GM23248 (cell line): Measurements from ENCODE around the gene TTYH1. TPM values are rescaled to one million over a fixed set of nuclear protein-coding genes. Genes with fewer than 3 reads are reported as not detected.

Experiments
- DNase-seq: peaks from one replicate; pipeline ENCODE4 v3.0.0-alpha.2; 2015
- H2AFZ ChIP-seq: fragments of 200-600 bp; sonication (generic); 2 replicates; pipeline ENCODE4 v1.6.1; 2016; ENCODE audit warnings: antibody characterized with exemption
- H3F3A ChIP-seq: fragments of 200-600 bp; sonication (generic); 2 replicates; pipeline ENCODE4 v1.6.1; 2016; ENCODE audit warnings: mild to moderate bottlenecking, antibody characterized with exemption, mixed run types; ENCODE audit not compliant: insufficient read depth
- H3K27ac ChIP-seq: fragments of 200-600 bp; sonication (generic); 2 replicates; pipeline ENCODE4 v1.5.1; 2016; ENCODE audit warnings: mild to moderate bottlenecking
- H3K27me3 ChIP-seq: fragments of 200-600 bp; sonication (generic); replicated peaks from 2 replicates; pipeline ENCODE4 v1.6.1; 2016; ENCODE audit warnings: mild to moderate bottlenecking; ENCODE audit not compliant: insufficient read depth
- H3K36me3 ChIP-seq: fragments of 200-600 bp; sonication (generic); 2 replicates; pipeline ENCODE4 v1.6.1; 2016; ENCODE audit warnings: low read depth, mild to moderate bottlenecking
- H3K4me1 ChIP-seq: fragments of 200-600 bp; sonication (generic); 2 replicates; pipeline ENCODE4 v1.6.1; 2016; ENCODE audit warnings: mild to moderate bottlenecking; ENCODE audit not compliant: insufficient read depth
- H3K4me2 ChIP-seq: fragments of 200-600 bp; sonication (generic); one replicate; pipeline ENCODE4 v1.6.1; 2016; ENCODE audit warnings: mild to moderate bottlenecking; ENCODE audit not compliant: unreplicated experiment
- H3K4me3 ChIP-seq: fragments of 200-600 bp; sonication (generic); 2 replicates; pipeline ENCODE4 v1.5.1; 2016; ENCODE audit warnings: mild to moderate bottlenecking
- H3K79me2 ChIP-seq: fragments of 200-600 bp; sonication (generic); 2 replicates; pipeline ENCODE4 v1.6.1; 2016; ENCODE audit warnings: mild to moderate bottlenecking; ENCODE audit not compliant: insufficient read depth
- H3K9ac ChIP-seq: fragments of 200-600 bp; sonication (generic); 2 replicates; pipeline ENCODE4 v1.6.1; 2016; ENCODE audit warnings: mild to moderate bottlenecking
- H3K9me2 ChIP-seq: fragments of 200-600 bp; sonication (generic); 2 replicates; pipeline ENCODE4 v1.6.1; 2016; ENCODE audit warnings: mixed run types, mild to moderate bottlenecking, moderate library complexity; ENCODE audit not compliant: insufficient read depth
- H3K9me3 ChIP-seq: fragments of 200-600 bp; sonication (generic); one replicate; pipeline ENCODE4 v1.6.1; 2017; ENCODE audit warnings: low read depth
- H4K20me1 ChIP-seq: fragments of 200-600 bp; sonication (generic); 2 replicates; pipeline ENCODE4 v1.6.0; 2016; ENCODE audit not compliant: insufficient read depth
- EZH2 ChIP-seq: fragments of 200-600 bp; sonication (generic); IDR thresholded peaks from 2 replicates; pipeline ENCODE4 v1.6.1; 2018; ENCODE audit warnings: antibody characterized with exemption, mild to moderate bottlenecking; ENCODE audit not compliant: insufficient read depth, poor library complexity, severe bottlenecking
- EZH2phosphoT487 ChIP-seq: fragments of 200-600 bp; sonication (generic); IDR thresholded peaks from 2 replicates; pipeline ENCODE4 v1.6.1; 2018; ENCODE audit warnings: antibody characterized with exemption, moderate library complexity, mild to moderate bottlenecking, low read depth; ENCODE audit not compliant: insufficient read depth
- WGBS, 2 experiments: methylation state at CpG; one replicate each; pipeline ENCODE4 v1.1.6; 2015 to 2017; ENCODE audit warnings: low lambda C conversion rate in 2 of 2, low coverage in 1 of 2; ENCODE audit errors: missing lambda C conversion rate in 2 of 2; 5-methylcytosine and 5-hydroxymethylcytosine counted together
- in situ Hi-C: fragments of 300-500 bp; cut with MboI; formaldehyde crosslinking; loops from 2 replicates; pipeline ENCODE4 v1.15.0; 2020
- polyA plus RNA-seq: library from polyadenylated mRNA; unstranded; fragments of >200 nt; fragmentation: Nextera tagmentation; extraction: Ambion mirVana; gene quantifications from 2 replicates; pipeline ENCODE4 v1.2.1, GENCODE V29; 2016
- total RNA-seq: library from RNA; depleted of rRNA; stranded (reverse); fragments of >200 nt; shearing (Covaris generic); gene quantifications from 2 replicates; pipeline ENCODE4 v1.2.3, GENCODE V29; 2014

Gene TTYH1
- total and polyA plus RNA-seq, 2 experiments from 2014 or later: 0.05 TPM; not detected in 1

- Histone ChIP-seq H3K4me1 (peaks cover 7% of the 10 kb centered on the region), H4K20me1 (0 out of 2 replicates have a peak, but pooled peaks cover 3% of the 10 kb centered on the region), H3K27me3 (no peaks in the 10 kb centered on the region), H3K27ac (no peak overlapping the region), H3K4me3 (no peak overlapping the region), H3K79me2 (peaks cover 98% of the 10 kb centered on the region), H3F3A (peaks cover 13% of the 10 kb centered on the region; the same call in 1 of the 2 replicates), H3K4me2 (no peak overlapping the region), H2AFZ (no peak overlapping the region), H3K9me3 (no peaks in the 10 kb centered on the region), H3K9ac (no peak overlapping the region), H3K9me2 (no peaks in the 10 kb centered on the region), H3K36me3 (peaks cover 52% of the 10 kb centered on the region)
- no peak for TF ChIP-seq EZH2
- no peak for TF ChIP-seq EZH2phosphoT487
- DNase-seq: no peak
- in situ Hi-C loops: loop anchor here (25.0 kb wide), 1 partner anchor 1206 kb away; the partner anchor contains the start of gene U2AF2
- 84 to 88% methylated on average over 23 to 39 of the region's 40 CpGs for WGBS, 2 experiments
These were observed 40.6 kb downstream of the TTYH1 start for GRCh38 chr19:54455786-54456422.

- DNase-seq: no peak
- no peak overlapping the region for H3K4me2 ChIP-seq
- no peak overlapping the region for H3K9ac ChIP-seq
- no peaks in the 10 kb centered on the region for H3K27me3 ChIP-seq
- peaks cover 98% of the 10 kb centered on the region for H3K79me2 ChIP-seq
- 0 out of 2 replicates have a peak, but pooled peaks cover 2% of the 10 kb centered on the region for H3K4me1 ChIP-seq
- WGBS, 2 experiments: 92 to 97% methylated on average over 31 to 51 of the region's 51 CpGs
- H3F3A ChIP-seq: peaks cover 15% of the 10 kb centered on the region; the same call in 1 of the 2 replicates
- H3K36me3 ChIP-seq: peaks cover 53% of the 10 kb centered on the region
- H3K9me3 ChIP-seq: no peaks in the 10 kb centered on the region
- no peaks in the 10 kb centered on the region for H3K9me2 ChIP-seq
- H3K27ac ChIP-seq: no peak overlapping the region
- H2AFZ ChIP-seq: no peak overlapping the region
- TF ChIP-seq EZH2phosphoT487: no peak
- TF ChIP-seq EZH2: no peak
- no peak overlapping the region for H3K4me3 ChIP-seq
- in situ Hi-C loops: loop anchor here (25.0 kb wide), 1 partner anchor 1206 kb away; the partner anchor contains the start of gene U2AF2
- no peaks in the 10 kb centered on the region for H4K20me1 ChIP-seq
These were observed 41.4 kb downstream of the TTYH1 start for GRCh38 chr19:54456423-54457373.

- no peak overlapping the region for H2AFZ ChIP-seq
- H3K27me3 ChIP-seq: no peaks in the 10 kb centered on the region
- peaks cover 8% of the 10 kb centered on the region for H3K4me1 ChIP-seq
- WGBS, 2 experiments: 91 to 92% methylated on average over 41 of the region's 42 CpGs
- in situ Hi-C loops: loop anchor here (25.0 kb wide), 1 partner anchor 1204 kb away; the partner anchor contains the start of gene U2AF2
- peaks cover 94% of the 10 kb centered on the region for H3K79me2 ChIP-seq
- TF ChIP-seq EZH2phosphoT487: no peak
- no peak for TF ChIP-seq EZH2
- no peak for DNase-seq
- H3K9me2 ChIP-seq: no peaks in the 10 kb centered on the region
- H4K20me1 ChIP-seq: no peaks in the 10 kb centered on the region
- no peaks in the 10 kb centered on the region for H3K9me3 ChIP-seq
- no peak overlapping the region for H3K9ac ChIP-seq
- H3K36me3 ChIP-seq: peaks cover 40% of the 10 kb centered on the region
- no peak overlapping the region for H3K4me3 ChIP-seq
- peaks cover 15% of the 10 kb centered on the region; the same call in 1 of the 2 replicates for H3F3A ChIP-seq
- H3K4me2 ChIP-seq: no peak overlapping the region
- H3K27ac ChIP-seq: no peak overlapping the region
These were observed 42.7 kb downstream of the TTYH1 start for GRCh38 chr19:54457773-54458647.
